K562 (cell line): ENCODE measurements around the gene DCTD. TPM values are rescaled to one million over a fixed set of nuclear protein-coding genes. Genes with fewer than 3 reads are reported as not detected.
A peak's percentile ranks its signal among the peaks of the same experiment; 100 is the strongest.

Source experiments
- CAMTA2 ChIP-seq: fragments of 250-450 bp; sonication (Bioruptor Pico); conservative IDR thresholded peaks from 2 replicates; pipeline ENCODE4 v1.5.1; 2022
- CHD4 ChIP-seq: fragments of 200-600 bp; sonication (generic); IDR thresholded peaks from 3 replicates; pipeline ENCODE4 v1.6.1; 2012; ENCODE audit warnings: low read depth, mild to moderate bottlenecking, mixed read lengths, low read length, inconsistent platforms; ENCODE audit not compliant: insufficient read depth, insufficient replicate concordance, poor library complexity, severe bottlenecking
- COPS2 ChIP-seq: fragments of 450-650 bp; conservative IDR thresholded peaks from 2 replicates; pipeline ENCODE4 v1.6.1; 2016; ENCODE audit warnings: mild to moderate bottlenecking, moderate library complexity
- EHMT2 ChIP-seq: fragments of 450-650 bp; IDR thresholded peaks from 2 replicates; pipeline ENCODE4 v1.6.1; 2018; ENCODE audit warnings: antibody characterized with exemption
- HDAC1 ChIP-seq, 2 experiments: fragments of 450-650 bp; IDR thresholded peaks; 2 replicates each; pipeline ENCODE4 v1.6.1; 2016 to 2017; ENCODE audit warnings: inconsistent platforms in 1 of 2, mild to moderate bottlenecking in 1 of 2, moderate library complexity in 1 of 2
- JUN ChIP-seq, 2 experiments: sonication (generic) in 1 of 2; formaldehyde crosslinking in 1 of 2; IDR thresholded peaks; 2 replicates each; pipeline versions ENCODE4 v1.6.1 to v1.8.0; 2012 to 2022; ENCODE audit warnings: borderline replicate concordance in 2 of 2, mild to moderate bottlenecking in 2 of 2, improper control_type of control experiment in 1 of 2, low read depth in 1 of 2, low read length in 1 of 2, missing genetic modification reagents in 1 of 2
- LARP7 ChIP-seq: fragments of 450-650 bp; IDR thresholded peaks from 2 replicates; pipeline ENCODE4 v1.6.1; 2016
- MBD2 ChIP-seq: sonication (generic); IDR thresholded peaks from 2 replicates; pipeline ENCODE4 v1.6.1; 2016; ENCODE audit warnings: low read depth, borderline replicate concordance
- MCM3 ChIP-seq: fragments of 450-650 bp; IDR thresholded peaks from 2 replicates; pipeline ENCODE4 v1.6.1; 2016
- MTA1 ChIP-seq: fragments of 450-650 bp; IDR thresholded peaks from 2 replicates; pipeline ENCODE4 v1.6.1; 2017; ENCODE audit warnings: borderline replicate concordance
- RBM14 ChIP-seq: fragments of 200-400 bp; formaldehyde crosslinking; IDR thresholded peaks from 2 replicates; pipeline ENCODE4 v1.6.1; 2018; ENCODE audit warnings: low read depth, mild to moderate bottlenecking, low read length, moderate library complexity, borderline replicate concordance; ENCODE audit not compliant: insufficient read depth
- RBM15 ChIP-seq: fragments of 200-400 bp; formaldehyde crosslinking; IDR thresholded peaks from 2 replicates; pipeline ENCODE4 v1.6.1; 2018; ENCODE audit warnings: mild to moderate bottlenecking, low read length, moderate library complexity; ENCODE audit not compliant: insufficient read depth
- SMAD1 ChIP-seq: fragments of 150-350 bp; IDR thresholded peaks from 2 replicates; pipeline ENCODE4 v1.6.1; 2014; ENCODE audit warnings: low read length, low read depth; ENCODE audit not compliant: partially characterized antibody
- SRSF3 ChIP-seq: fragments of 200-400 bp; formaldehyde crosslinking; IDR thresholded peaks from 2 replicates; pipeline ENCODE4 v1.6.1; 2016; ENCODE audit warnings: mild to moderate bottlenecking, low read length, moderate library complexity; ENCODE audit not compliant: insufficient read depth
- SUPT5H ChIP-seq: fragments of 450-650 bp; IDR thresholded peaks from 2 replicates; pipeline ENCODE4 v1.6.1; 2016
- TAF9B ChIP-seq: fragments of 450-650 bp; IDR thresholded peaks from 2 replicates; pipeline ENCODE4 v1.6.1; 2018; ENCODE audit warnings: mild to moderate bottlenecking; ENCODE audit not compliant: partially characterized antibody
- ZNF75A ChIP-seq: fragments of 450-650 bp; formaldehyde crosslinking; IDR thresholded peaks from 2 replicates; pipeline ENCODE4 v1.4.0; 2020; ENCODE audit warnings: mild to moderate bottlenecking
- polyA plus RNA-seq, 8 experiments: library from polyadenylated mRNA; depleted of rRNA in 4 of 8; stranded (reverse) in 5 of 8; unstranded in 3 of 8; fragments of >200 nt; fragmentation: Nextera tagmentation in 2 of 8; fragmentation: Illumina TruSeq in 1 of 8; extraction: Ambion mirVana in 2 of 8; extraction: Trizol in 1 of 8; gene quantifications; 2 replicates each; pipeline versions ENCODE4 v1.2.1 to v1.2.3, GENCODE V29; 2011 to 2014; ENCODE audit warnings: inconsistent platforms in 1 of 8, missing spikeins in 1 of 8
- total RNA-seq, 7 experiments: library from RNA; depleted of rRNA in 6 of 7; stranded (reverse); fragments of >200 nt in 6 of 7; fragmentation: Illumina TruSeq in 2 of 7; extraction: Trizol in 2 of 7; gene quantifications; 2 replicates each; pipeline versions ENCODE4 v1.2.1 to v1.2.3, GENCODE V29; 2011 to 2021; ENCODE audit warnings: low replicate concordance in 1 of 7
- TF ChIP-seq, protein P1 (sequence below): sonication (generic); formaldehyde crosslinking; IDR thresholded peaks from 2 replicates; pipeline ENCODE4 v1.8.0; 2022; ENCODE audit warnings: missing genetic modification reagents, mild to moderate bottlenecking, borderline replicate concordance
- TF ChIP-seq, protein P2 (sequence below): fragments of 200-400 bp; formaldehyde crosslinking; IDR thresholded peaks from 2 replicates; pipeline ENCODE4 v1.6.1; 2017; ENCODE audit warnings: mild to moderate bottlenecking, low read depth, low read length, moderate library complexity
- TF ChIP-seq, protein P3 (sequence below), 2 experiments: IDR thresholded peaks in 1 of 2; conservative IDR thresholded peaks in 1 of 2; 2 replicates each; pipeline ENCODE4 v1.6.1; 2016; ENCODE audit warnings: low read depth in 2 of 2, mild to moderate bottlenecking in 1 of 2, missing compliant biosample characterization in 1 of 2, missing genetic modification characterization in 1 of 2, moderate library complexity in 1 of 2

DCTD gene
- total and polyA plus RNA-seq, 9 of the 15 experiments (the other 6 are each of a cell fraction or from before 2014, with no cell fraction given) = 38.7 to 114 (median 76.5) TPM

DNA sequence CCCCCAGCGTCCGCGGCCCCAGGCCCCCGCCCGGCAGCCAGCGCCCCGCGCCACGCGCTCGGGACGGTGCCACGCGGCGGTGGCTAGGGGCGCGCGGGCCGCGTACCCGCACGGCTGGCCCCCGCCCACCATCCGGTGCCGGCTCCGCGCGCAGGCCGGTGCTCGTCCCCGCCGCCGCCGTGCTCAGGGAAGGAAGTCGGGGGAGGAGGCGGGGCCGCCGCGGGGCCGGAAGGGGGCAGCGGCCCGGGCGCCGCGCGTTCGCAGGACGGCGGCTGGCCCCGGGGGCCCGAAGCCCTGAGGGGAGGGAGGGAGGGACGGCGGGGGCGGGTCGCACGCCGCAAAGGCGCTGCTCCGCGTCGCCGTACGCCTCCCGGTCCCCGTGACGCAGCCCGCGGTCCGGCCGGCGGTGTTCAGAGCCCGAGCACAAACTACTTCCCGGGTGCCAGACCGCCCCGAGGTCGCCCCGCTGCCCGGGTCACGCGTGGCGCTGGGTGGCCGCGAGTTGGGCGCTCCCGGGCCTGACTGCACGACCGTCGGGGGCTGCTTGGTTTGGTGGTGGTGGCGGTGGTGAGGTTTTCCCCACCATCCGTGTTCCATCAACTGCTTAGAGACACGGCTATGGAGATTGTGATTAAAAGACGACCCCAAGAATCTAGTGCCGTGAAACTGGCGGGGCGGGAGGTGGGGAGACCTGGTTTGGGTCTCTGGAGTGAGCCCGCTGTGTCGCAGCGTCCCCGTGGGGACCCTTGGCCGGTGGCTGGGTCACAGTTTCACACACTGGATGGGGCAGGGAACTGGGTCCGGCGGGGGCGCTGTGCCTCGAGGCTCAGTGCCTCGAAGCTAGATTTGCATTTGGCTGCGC lies at the start of gene DCTD (continued):
- no peak for TF ChIP-seq HDAC1 (IDR thresholded peaks at IDR 0.05)
- TF ChIP-seq SUPT5H = peak; percentile 66; the same call in 1 of the 2 replicates
- TF ChIP-seq MCM3 = no peak
- TF ChIP-seq SMAD1 = no peak
- TF ChIP-seq MBD2 = no peak
- TF ChIP-seq ZNF75A (CRISPR knock-in tag) = no peak
- TF ChIP-seq RBM15 = no peak
- no peak for TF ChIP-seq COPS2
- TF ChIP-seq, protein P1, sequence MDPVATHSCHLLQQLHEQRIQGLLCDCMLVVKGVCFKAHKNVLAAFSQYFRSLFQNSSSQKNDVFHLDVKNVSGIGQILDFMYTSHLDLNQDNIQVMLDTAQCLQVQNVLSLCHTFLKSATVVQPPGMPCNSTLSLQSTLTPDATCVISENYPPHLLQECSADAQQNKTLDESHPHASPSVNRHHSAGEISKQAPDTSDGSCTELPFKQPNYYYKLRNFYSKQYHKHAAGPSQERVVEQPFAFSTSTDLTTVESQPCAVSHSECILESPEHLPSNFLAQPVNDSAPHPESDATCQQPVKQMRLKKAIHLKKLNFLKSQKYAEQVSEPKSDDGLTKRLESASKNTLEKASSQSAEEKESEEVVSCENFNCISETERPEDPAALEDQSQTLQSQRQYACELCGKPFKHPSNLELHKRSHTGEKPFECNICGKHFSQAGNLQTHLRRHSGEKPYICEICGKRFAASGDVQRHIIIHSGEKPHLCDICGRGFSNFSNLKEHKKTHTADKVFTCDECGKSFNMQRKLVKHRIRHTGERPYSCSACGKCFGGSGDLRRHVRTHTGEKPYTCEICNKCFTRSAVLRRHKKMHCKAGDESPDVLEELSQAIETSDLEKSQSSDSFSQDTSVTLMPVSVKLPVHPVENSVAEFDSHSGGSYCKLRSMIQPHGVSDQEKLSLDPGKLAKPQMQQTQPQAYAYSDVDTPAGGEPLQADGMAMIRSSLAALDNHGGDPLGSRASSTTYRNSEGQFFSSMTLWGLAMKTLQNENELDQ (CRISPR knock-in tag) = no peak
- no peak for TF ChIP-seq TAF9B
- TF ChIP-seq, protein P2, sequence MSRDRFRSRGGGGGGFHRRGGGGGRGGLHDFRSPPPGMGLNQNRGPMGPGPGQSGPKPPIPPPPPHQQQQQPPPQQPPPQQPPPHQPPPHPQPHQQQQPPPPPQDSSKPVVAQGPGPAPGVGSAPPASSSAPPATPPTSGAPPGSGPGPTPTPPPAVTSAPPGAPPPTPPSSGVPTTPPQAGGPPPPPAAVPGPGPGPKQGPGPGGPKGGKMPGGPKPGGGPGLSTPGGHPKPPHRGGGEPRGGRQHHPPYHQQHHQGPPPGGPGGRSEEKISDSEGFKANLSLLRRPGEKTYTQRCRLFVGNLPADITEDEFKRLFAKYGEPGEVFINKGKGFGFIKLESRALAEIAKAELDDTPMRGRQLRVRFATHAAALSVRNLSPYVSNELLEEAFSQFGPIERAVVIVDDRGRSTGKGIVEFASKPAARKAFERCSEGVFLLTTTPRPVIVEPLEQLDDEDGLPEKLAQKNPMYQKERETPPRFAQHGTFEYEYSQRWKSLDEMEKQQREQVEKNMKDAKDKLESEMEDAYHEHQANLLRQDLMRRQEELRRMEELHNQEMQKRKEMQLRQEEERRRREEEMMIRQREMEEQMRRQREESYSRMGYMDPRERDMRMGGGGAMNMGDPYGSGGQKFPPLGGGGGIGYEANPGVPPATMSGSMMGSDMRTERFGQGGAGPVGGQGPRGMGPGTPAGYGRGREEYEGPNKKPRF = no peak
- TF ChIP-seq CAMTA2 (CRISPR knock-in tag) = no peak
- no peak for TF ChIP-seq MTA1
- TF ChIP-seq EHMT2 = no peak
- TF ChIP-seq RBM14 = no peak
- TF ChIP-seq LARP7 = no peak
- TF ChIP-seq SRSF3 = no peak
- no peak for TF ChIP-seq JUN (IDR thresholded peaks at IDR 0.05; ENCODE audit: borderline replicate concordance, low read depth, low read length)
- TF ChIP-seq JUN (CRISPR knock-in tag; IDR thresholded peaks at IDR 0.05; ENCODE audit: borderline replicate concordance) = 0 out of 2 replicates have a peak, but pooled peaks have one; percentile 20
- TF ChIP-seq, protein P3, sequence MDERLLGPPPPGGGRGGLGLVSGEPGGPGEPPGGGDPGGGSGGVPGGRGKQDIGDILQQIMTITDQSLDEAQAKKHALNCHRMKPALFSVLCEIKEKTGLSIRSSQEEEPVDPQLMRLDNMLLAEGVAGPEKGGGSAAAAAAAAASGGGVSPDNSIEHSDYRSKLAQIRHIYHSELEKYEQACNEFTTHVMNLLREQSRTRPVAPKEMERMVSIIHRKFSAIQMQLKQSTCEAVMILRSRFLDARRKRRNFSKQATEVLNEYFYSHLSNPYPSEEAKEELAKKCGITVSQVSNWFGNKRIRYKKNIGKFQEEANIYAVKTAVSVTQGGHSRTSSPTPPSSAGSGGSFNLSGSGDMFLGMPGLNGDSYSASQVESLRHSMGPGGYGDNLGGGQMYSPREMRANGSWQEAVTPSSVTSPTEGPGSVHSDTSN (CRISPR knock-in tag; IDR thresholded peaks at IDR 0.05; ENCODE audit: low read depth) = no peak
- TF ChIP-seq, protein P3 (tag; conservative IDR thresholded peaks at IDR 0.05; ENCODE audit: low read depth) = no peak
- TF ChIP-seq CHD4 = no peak
